Activated CD4-positive, CD25-positive, alpha-beta regulatory T cell treated with anti-CD3 and anti-CD28 coated beads, Interleukin-2, amount 50 U/mL, for 24 hours (primary cell): ENCODE results near the gene ZNF574.

Experiments
- ATAC-seq, 2 donors: fragments of 150-1000 bp; cut with Tn5 transposase; one replicate each; pipeline ENCODE4 v1.10.0; 2021; ENCODE audit warnings: mild to moderate bottlenecking in 1 of 2, moderate library complexity in 1 of 2

The ZNF574 gene

DNA sequence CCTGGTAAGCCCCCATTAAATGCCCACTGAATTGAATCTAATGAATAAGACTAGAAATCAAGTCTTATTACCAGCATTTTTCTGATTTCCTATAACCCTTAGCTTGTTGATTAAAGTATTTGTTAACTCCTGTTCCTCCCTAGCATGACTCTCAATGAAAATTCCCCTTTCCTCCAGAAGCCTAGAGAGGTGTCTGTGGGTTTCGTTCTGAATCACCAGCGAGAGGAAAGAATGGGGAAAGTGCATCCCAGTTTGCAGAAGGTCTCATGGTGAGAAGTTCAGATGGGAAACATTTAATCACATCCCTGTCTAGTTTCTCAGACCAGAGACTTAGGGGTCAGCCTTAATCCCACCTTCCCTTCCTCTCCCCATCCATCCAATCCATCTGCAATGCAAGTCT is 29.4 kb downstream of the ZNF574 start:
- no peak for ATAC-seq

GRCh38 chr19:42108527-42109389 is 32.8 kb downstream of the ZNF574 start:
- ATAC-seq = peak; percentile 90 to 91

GRCh38 chr19:42109896-42110295 is 33.9 kb downstream of the ZNF574 start:
- no peak for ATAC-seq

DNA sequence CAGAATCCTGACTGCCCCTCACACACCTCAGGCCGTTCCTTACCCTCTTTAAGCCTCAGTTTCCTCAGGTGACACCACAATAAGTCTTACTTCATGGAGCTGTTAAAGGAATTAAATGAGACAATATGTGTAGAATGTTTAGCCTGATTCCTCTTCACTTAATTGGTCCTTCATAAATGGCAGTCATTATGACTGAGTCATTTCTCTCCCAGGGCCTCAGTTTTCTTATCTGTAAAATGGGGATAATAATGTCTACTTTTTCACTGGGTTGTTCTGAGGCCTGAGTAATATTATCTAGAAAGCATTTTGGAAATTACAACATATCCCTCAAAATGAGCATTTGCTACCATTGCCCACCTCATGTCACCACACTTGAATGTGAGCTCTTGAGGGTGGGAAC is 34.7 kb downstream of the ZNF574 start:
- no peak for ATAC-seq

DNA sequence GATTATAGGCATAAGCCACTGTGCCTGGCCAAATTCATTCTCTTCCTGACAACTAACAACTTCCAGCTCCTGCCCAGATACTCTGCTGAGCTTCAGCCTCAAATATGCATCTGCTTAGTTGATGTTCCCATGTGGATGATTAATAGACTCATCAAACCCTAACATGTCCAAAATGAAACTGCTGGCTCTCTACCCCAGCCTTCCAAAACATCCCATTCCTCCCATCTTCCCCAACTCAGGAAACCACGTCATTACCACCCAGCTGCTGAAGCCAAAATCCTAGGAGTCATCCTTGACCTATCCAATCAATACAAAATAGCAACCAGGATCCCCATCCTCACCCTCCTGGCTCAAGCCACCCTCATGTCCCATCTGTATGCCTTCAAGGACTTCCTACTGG is 35.4 kb downstream of the ZNF574 start:
- ATAC-seq = no peak

GRCh38 chr19:42111811-42112210 is 35.8 kb downstream of the ZNF574 start:
- ATAC-seq = no peak

GRCh38 chr19:42113641-42114348 is 37.8 kb downstream of the ZNF574 start:
- ATAC-seq = peak; percentile 28 to 33

GRCh38 chr19:42114412-42114811 is 38.4 kb downstream of the ZNF574 start:
- no peak for ATAC-seq

GRCh38 chr19:42115219-42115618 is 39.3 kb downstream of the ZNF574 start:
- ATAC-seq = no peak

- ATAC-seq = no peak
These were observed 39.7 kb downstream of the ZNF574 start for GRCh38 chr19:42115705-42116104.

GRCh38 chr19:42116308-42117075 is 40.5 kb downstream of the ZNF574 start:
- no peak for ATAC-seq

GRCh38 chr19:42117076-42117475 is 41.1 kb downstream of the ZNF574 start:
- ATAC-seq = no peak

- no peak for ATAC-seq
These were observed 44.5 kb downstream of the ZNF574 start for GRCh38 chr19:42120276-42120980.

GRCh38 chr19:42121036-42121621 is 45.2 kb downstream of the ZNF574 start:
- ATAC-seq = no peak

- ATAC-seq = peak; percentile 62 to 68
These were observed 45.7 kb downstream of the ZNF574 start for GRCh38 chr19:42121656-42122069.

- peak; percentile 84 to 86 for ATAC-seq
These were observed 47.0 kb downstream of the ZNF574 start for GRCh38 chr19:42122691-42123607.

- no peak for ATAC-seq
These were observed 47.8 kb downstream of the ZNF574 start for GRCh38 chr19:42123765-42124164.

DNA sequence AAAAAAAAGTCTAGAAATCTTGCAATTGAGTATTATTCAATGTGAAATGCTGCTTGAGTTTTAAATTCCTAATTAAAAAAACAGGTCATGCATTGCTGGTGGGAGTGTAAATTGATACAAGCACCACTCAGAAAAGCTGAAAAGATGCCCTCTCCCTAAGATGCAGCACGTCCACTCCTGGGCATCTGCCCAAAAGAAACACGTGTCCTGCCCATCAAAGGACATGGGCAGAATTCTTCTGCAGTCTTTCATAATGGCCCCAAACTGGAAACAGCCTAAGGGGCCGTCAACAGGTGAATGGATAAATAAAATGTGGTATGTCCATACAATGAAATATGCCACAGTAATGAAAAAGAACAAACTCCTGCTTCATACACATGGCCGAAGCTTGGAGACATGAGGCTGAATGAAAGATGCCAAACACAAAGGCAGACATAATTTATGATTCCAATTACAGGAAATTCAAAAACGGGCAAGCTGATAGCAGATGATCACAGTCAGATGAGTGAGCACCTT is 48.5 kb downstream of the ZNF574 start:
- no peak for ATAC-seq

DNA sequence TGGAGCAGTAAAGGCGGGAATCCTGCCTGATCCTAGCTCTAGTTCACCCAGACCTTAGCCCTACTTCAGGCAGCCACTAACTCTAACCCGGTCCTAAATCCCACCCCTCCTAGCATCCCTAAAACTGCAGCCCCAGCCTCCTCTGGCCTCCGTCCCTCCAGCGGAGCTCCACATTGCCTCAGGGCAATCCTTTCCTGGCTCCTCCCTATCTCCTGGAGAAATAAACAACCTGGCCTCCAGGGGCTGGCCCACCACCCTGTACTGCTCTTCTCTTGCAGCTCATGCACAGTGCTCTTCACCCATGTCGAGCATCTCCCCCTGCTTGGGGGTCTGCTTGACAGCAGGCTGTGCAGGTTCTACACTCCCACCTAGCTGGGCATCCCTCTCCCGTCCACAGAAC is 49.6 kb downstream of the ZNF574 start:
- no peak for ATAC-seq

- no peak for ATAC-seq
These were observed 50.6 kb downstream of the ZNF574 start for GRCh38 chr19:42126574-42126973.
